Measurements from ENCODE around the gene FRAT2.

The FRAT2 gene

DNA sequence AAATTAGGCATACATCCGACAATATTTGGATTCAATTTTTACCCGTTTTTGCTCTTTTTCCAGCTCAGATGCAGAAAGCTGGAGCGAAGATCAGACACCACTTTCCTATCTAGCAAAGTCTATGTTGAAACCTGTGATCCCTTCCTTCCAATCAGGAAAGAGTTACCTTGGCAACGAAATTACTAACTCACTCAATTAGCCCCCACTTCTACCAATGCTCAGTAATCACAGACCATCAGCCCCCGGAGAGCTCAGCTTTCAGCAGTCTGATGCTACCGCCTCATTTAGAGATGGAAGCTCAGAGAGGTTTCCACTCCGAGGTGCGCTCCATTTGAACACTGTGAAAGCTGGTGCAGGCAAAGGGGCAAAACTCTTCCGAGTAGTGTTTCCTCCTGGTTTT is 8.8 kb downstream of the FRAT2 start:
- no peak for DNase-seq (ENCODE audit: low read depth, low spot score)

DNA sequence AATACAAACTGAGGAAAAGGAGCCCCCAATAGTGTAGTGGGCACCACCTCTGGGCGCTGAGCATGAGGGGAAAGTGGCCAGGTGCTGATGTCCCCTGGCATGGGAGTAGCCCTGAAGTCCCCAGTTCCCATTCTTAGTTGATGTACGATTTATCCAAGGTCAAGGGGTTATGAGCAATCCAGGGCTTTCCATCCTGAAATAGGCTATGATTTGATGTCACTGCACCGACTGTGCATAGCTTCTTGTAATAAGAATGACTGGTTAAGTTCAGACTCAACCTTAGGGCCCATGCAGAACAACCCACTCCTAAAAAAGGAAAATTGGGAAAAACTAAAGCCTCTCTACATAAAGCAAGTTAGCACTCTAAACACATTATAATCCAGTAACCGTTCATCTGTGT is 11.0 kb downstream of the FRAT2 start:
- DNase-seq (ENCODE audit: low read depth, low spot score): no peak

DNA sequence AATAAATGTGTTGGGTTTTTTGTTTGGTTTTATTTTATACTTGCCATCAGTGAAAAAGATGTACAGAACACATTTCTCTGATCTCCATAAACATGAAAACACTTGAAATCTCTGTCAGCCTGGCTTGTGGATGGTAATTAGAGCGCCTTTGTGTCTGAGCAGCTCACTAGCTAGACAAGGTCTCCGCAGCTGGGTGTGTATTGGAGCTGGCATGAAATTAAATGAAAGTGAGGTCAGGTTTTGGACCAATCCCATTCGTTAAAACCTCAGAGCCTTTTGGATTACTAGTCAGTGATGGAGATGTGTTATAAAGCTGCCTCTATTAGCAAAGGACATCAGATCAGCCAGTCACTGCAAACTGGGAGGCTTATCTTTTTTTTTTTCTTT is 12.7 kb downstream of the FRAT2 start:
- DNase-seq (ENCODE audit: low read depth, low spot score): no peak

DNA sequence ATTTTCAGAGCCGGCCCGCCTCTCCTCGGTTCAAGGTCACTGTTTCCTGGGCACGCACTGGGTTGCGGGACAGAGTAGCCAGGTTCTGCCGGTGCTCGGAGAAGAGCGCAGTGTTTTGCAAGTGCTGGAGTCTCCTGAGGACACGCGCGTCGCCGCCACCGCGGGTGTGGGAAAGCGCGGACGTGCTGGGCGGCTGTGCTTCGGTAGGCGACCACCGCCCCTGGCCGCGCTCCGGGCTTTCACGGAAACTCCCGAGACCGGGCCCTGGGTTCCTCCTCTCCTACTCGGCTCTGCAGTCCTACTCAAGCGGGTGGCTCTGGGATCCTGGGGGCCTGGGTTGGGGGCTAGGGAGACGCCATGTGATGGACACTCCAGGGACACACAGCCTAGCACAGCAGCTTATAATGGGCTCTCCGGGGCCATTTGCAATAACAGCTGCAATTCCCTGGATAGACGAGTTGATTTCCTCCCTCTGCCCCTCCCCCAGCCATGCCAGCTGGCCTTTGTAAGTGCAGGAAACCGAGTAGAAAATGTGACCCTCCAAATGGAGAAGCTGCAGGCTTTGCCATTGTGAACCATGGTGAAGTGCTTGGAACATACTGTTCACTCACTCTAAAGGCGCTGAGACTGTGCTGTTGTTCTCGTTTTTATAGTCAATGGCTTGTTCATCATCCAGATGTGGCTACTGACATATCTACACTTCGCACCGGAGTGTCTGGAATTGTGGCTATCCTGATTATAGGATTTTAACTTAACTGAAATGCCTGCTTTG is 13.3 kb downstream of the FRAT2 start:
- no peak for DNase-seq (ENCODE audit: low read depth, low spot score)

DNA sequence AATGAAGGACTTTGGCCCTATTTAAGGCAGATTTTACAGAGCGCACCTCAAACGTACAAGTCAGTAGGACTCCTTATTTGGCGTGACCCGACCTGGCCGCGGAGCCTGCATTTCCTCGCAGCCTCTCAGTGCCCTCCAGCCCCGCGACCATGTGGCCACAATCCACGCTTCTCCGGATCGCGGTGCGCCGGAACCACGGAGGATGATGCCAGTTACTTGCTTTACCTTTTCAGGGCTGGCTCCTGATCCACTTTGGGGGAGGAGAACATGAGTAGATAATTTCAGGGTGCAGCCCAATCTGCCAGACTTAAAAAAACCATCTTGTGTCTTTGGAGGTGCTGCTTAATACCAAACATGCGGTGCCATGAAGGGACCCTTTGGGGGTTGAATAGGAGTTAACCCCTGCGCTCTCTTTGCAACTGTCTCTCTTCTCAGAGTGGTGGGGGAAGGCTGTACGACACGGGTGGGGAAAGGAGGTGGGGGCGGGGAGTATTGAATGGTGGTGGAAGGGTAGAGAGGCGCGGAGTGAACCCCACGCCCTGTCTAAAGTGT is 14.0 kb downstream of the FRAT2 start:
- DNase-seq (ENCODE audit: low read depth, low spot score): no peak

DNA sequence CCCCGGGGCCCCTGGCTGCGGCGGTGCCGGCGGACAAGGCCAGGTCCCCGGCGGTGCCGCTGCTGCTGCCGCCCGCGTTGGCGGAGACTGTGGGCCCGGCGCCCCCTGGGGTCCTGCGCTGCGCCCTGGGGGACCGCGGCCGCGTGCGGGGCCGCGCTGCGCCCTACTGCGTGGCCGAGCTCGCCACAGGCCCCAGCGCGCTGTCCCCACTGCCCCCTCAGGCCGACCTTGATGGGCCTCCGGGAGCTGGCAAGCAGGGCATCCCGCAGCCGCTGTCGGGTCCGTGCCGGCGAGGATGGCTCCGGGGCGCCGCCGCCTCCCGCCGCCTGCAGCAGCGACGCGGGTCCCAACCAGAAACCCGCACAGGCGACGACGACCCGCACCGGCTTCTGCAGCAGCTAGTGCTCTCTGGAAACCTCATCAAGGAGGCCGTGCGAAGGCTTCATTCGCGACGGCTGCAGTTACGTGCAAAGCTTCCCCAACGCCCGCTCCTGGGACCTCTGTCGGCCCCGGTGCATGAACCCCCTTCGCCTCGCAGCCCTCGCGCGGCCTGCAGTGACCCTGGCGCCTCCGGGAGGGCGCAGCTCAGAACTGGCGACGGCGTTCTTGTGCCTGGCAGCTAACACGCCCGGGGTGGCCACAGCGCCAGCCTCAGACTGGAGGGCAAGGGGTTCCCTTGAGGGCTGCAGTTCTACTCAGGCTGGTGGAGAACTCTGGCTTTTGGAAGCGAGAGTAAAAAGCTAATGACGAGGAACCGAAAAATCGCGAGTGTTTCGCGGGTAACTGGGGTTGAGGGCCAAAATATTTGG is 14.7 kb downstream of the FRAT2 start:
- DNase-seq (ENCODE audit: low read depth, low spot score): peak; percentile 33

DNA sequence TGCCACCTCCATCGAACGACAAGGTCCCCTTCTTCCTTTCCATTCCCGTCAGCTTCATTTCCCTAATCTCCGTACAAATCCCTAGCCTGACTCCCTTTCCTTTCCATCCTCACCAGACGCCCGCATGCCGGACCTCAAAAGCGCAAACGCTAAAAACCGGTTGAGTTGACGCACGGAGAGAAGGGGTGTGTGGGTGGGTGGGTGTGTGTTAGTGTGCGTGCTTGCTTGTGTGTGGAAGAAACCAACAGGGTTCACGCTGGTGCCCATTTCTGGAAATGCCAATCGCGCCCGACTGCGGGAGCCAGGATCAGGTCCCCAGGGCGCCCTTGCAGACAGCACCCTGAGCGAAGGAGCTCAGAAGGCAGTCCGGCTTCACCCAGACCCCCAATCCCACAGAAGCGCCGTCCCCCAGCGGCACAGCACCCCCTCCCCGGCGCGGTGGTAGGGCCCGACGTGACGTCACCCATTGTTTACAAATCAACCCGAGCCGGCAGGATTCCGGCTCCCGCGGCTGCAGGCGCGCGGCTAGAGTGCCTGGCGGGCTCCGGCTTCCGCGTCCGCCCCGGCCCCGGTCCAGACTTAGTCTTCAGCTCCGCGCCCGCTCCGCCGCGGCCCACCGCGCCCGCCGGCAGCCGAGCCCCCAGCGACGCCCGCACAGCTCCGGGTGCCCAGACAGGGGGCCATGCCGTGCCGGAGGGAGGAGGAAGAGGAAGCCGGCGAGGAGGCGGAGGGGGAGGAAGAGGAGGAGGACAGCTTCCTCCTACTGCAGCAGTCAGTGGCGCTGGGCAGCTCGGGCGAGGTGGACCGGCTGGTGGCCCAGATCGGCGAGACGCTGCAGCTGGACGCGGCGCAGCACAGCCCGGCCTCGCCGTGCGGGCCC is 15.5 kb downstream of the FRAT2 start, which contains the start of gene FRAT1:
FRAT1 (plus strand) TSS at position 500 of the 880 bp plus-strand sequence; CDS start at position 683, 183 bp downstream.
- DNase-seq (ENCODE audit: low read depth, low spot score): peak; percentile 83

DNA sequence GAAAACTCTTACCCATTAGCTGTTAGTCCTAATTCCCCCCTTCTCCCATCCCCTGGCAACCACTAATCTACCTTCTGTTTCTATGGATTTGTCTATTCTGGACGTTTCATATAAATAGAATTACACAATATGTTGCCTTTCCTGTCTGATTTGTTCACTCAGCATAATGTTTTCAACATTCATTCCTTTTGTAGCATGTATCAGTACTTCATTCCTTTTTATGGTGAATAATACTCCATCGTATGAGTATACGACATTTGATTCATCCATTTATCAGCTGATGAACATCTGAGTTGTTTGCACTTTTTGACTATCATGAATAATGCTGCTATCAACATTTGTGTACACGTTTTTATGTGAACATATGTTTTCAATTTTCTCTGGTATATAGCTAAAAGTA is 19.9 kb downstream of the FRAT2 start:
- no peak for DNase-seq (ENCODE audit: low read depth, low spot score)

DNA sequence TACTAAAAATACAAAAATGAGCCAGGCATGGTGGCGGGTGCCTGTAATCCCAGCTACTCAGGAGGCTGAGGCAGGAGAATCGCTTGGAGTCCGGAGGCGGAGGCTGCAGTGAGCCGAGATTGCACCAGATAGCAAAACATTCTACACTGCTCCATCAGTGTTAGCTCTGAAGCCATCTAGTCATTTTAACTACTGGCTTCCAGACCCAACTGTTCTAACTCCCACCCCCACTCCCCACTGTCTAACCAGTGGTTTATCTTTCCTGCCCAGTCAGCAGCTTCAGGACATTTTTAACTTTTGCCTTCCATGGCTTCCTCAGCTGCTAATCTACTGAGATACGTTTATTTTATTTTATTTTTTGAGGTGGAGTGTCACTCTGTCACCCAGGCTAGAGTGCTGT is 21.6 kb downstream of the FRAT2 start:
- DNase-seq (ENCODE audit: low read depth, low spot score): no peak

DNA sequence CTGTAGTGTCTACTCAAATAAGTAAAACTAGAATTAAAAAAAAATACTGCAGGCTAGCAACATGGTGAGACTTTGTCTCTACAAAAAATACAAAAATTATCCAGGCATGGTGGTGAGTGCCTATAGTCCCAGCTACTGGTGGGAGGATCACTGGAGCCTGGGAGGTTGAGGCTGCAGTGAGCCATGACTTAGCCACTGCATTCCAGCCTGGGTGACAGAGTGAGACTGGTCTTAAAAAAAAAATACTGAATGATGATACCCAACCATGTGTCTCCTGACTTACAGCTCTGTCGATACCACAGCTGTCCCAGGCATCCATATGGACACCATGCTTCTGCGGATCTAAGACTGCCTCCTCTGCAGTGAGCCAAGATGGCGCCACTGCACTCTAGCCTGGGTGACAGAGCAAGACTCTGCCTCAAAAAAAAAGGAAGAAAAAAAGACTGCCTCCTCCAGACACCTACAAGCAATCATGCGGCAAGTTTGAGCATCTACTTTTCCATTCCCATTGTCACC is 23.4 kb downstream of the FRAT2 start:
- DNase-seq (ENCODE audit: low read depth, low spot score): no peak

DNA sequence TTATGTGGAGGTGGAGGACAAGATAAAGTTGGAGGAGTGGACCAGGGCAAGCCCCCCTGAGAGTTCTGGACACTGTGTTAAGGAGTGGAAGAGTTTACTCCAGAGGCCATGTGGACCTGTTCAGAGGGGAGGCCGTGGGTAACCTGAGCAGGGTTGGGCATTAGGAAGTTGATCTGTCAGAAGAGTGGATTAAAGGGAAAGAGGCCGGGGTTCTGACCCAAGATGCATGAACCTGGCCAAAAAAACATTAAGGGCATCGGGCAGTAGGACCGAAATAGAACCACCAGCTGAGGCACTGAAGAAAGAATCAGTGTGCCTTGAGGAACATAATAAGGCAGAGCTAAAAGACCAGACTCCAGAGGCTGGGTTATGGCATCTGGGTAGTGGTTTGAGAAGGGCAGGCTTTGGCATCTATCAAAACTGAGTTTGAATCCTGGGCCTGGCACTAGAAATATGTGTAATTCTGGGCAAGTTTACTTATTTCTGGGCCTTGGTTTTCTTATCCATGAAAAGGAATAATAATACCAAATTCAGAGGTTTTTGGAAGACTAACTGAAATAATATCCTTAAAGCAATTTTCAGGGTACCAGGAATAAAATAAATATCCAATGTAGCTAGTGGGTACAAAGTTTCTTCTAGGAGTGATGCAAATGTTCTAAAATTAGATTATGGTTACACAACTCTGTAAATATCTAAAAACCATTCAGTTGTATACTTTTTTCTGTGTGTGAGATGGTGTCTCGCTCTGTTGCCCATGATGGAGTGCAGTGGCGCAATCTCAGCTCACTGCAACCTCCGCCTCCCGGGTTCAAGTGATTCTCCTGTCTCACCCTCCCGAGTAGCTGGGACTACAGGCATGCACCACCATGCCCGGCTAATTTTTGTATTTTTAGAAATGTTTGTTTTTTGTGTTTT is 26.4 kb downstream of the FRAT2 start:
- DNase-seq (ENCODE audit: low read depth, low spot score): no peak

DNA sequence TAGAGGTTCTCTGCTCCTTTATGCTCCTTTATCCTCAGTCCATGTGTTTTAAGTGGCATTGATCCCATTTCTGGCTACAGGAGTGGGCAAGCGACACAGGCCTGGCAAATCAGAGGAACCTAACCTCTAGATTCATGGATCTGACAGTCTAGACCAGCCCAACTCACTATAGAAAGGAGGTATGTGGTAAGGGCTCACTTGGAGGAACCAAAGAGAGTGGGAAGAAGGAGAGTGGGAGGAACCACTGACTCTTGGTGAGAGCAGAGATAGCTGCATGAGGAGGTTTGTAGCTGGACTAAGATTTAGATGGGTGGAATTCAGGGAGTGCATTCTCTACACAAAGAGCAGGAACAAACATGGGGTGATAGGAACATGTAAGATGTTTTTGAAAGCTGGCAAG is 27.1 kb downstream of the FRAT2 start:
- no peak for DNase-seq (ENCODE audit: low read depth, low spot score)

DNA sequence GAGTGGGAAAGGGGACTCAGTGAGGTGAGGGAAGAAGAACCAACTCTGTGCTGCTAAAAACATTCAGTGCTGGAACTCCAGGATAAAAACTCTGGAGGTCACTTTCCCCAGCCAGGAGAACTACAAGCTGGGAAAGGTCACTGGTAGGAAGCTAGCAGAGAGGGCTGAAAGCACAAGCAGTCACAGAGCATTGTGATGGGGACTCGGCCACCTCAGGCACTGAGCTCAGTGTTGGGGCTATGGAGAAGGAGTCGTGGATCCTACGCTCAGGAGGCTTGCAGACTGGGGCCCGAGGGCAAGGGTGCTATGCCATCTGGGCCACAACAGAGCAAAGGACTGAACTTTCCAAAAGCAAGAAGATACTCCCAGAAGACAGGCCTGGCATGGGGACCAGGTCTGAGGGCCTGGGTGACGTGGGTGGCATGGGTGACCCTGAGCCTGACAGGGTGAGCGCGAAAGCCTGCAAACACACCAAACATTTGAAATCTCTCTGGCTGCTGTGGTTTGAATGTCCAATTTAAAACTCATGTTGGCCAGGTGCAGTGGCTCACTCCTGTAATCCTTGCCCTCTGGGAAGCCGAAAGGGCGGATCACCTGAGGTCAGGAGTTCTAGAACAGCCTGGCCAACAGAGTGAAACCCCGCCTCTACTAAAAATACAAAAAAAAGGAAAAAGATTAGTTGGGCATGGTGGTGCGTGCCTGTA is 32.3 kb downstream of the FRAT2 start:
- DNase-seq (ENCODE audit: low read depth, low spot score): no peak

DNA sequence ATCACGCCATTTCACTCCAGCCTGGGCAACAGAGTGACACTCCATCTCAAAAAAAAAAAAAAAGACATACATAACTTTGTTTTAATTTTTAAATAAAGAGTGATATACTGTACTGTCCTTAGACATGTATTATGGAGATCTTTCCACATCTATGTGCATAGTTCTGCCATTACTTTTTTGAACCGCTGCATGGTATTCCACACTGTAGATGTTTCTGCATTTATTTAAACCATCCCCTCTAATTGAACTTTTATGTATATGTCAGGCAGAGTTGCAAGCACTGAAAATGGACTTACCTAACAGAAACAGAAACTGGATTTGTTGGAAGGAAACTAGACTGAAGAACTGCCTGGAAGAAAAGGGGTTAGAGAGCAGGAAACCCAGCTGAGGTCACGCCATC is 33.5 kb downstream of the FRAT2 start:
- DNase-seq (ENCODE audit: low read depth, low spot score): no peak

DNA sequence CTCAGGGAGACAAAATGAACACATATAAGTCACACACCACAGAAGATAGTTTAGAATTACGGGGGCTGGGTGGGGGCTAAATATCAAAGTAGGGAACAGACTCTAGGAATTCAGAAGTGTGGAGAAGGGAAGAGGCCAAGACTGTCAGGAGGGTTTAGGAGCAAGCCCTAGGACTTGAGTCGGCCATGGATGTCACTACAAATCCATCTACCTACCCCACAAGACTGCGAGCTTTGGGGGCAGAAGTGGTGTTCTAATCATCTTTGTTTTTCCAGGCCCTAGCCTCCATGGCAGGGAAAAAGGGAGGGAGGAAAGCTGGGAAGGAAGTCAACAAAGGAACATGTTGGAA is 36.3 kb downstream of the FRAT2 start:
- DNase-seq (ENCODE audit: low read depth, low spot score): no peak

DNA sequence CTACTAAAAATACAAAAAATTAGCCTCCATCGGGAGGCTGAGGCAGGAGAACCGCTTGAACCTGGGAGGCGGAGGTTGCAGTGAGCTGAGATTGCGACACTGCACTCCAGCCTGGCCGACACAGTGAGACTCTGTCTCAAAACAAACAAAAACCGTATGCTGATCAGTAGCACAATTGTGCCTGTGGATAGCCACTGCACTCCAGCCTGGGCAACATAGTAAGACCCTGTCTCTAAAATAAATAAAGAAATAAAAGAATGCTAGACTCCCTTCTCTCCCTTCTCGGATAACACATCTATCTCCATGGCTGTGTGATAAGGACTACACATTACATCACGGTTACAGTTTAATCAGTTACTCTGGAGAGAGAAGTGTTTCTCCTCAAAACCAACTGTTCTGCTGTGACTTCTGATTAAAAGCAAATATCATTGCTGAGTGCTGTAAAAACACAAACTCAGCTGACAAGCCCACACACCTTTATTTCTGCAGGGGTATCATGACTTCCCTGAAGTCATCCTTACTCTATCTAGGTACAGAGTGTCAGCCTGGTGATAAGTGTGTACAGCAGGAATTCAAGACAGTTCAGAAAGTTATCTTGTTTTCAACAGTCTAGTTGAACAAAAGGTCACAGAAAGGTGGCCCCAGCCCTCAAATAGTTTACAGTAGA is 36.8 kb downstream of the FRAT2 start:
- DNase-seq (ENCODE audit: low read depth, low spot score): no peak

DNA sequence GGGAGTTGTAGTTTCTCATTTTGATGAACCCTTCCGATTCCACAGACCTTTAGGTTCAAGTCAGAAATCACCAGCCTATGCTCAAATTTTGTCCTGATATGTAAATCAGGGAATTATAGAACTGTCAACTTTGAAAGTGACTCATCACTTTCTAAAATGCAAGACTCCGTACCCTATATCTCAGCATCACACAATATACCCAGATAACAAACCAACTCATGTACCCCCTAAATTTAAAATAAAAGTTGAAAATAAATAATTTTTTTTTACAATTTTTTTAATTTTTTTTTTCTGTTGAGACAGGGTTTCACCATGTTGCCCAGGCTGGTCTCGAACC is 41.7 kb downstream of the FRAT2 start:
- DNase-seq (ENCODE audit: low read depth, low spot score): no peak

DNA sequence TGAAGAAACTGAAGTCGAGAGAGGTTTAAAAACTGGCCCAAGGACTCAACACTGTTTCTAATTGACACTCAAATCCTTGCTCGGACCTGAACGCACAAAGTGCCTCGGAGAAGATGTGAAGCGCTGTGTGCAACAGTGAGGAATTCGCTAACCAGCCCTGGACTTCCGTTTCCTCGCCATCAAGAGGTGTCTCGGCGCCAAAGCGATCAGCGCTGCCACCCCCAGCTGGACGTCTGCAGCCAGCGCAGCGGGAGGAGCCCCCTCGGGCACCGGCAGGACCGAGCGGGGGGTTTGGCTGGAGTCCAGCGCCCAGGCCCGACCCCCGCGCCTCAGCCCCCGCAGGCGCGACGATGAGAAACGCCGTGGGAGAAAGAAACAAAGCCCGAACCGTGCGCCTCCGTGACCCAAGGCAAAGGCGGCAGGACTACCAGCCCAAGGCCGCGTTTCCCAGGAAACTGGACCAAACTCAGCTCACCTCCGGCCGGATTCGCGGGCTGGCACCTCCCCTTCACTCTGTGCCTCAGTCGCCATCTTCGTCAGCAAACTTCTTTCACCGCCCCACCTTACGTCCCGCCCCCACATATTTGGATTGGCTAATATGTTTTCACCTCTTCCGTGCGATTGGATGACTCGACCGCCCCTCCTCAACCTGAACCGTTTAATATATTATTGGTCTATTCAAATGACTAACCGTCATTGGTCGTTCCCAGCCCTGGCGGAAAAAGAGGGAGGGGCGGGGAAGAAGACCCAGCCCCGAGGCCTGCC is 42.2 kb downstream of the FRAT2 start, which contains the start of gene ARHGAP19:
ARHGAP19 (minus strand) TSS at position 541 of the 765 bp plus-strand sequence; CDS start at position 531, 10 bp downstream.
- peak; percentile 91 for DNase-seq (ENCODE audit: low read depth, low spot score)
